ENCODE results near the gene CDRT4.
"Not testable (repeated sequence)": the region's sequence is repeated elsewhere in the genome, so short reads cannot be mapped to it uniquely, and the experiment has no call there.

Gene CDRT4

DNA sequence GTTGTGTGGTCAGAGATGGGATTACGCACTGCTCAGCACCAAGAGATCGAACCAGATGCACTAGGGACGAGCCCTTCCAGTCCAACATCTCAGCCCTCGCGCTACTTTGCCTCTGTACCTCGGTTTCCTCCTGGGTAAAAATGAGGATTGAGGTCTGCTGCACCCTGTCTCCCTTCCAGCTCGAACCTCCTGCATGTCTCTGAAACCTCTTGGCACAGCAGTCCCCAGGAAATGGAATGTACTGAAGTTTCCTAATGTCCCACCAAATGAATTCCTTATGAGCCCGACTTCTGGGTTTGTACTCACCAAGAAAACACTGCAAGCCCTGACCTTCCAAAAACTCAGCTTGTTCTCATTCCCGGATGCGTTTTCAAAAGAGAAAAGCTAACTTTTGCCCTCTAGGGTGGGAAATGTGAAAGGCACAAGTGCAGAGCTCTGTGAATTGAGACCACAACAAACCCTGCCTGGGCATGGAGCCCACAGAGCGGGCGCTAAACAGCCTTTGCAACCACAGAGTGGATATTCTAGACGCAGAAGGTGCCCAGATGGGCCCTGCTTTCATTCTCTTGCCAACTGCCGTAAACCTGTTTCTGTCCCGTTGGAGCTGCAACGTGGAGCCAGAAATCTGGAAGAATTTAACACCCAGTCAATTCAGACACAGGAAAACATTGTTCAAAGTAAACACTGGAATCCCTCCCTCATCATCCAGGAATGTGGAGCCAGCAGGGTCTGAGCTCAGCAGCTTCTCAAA lies 10.3 kb downstream of the CDRT4 start:
- DNase-seq (ENCODE audit: low read depth in 2 of 2), result peak; percentile 92 to 94

DNA sequence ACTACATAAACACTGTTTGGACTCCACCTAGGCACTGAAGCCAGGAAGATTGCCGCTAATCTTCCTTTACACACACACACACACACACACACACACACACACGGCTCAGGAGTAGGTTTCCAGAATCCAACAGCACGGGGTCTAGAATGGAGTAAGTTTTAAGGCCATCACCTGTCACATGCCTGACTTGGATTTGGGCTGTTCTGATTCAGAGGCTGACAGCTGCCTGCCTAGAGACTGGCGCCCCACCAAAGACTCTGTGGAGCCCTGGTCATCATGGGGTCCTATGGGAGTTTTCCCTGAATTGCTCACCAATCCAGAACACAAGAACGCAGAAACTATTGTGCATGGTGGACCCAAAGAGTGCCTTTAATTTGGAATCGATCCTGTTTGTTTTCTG lies 10.9 kb downstream of the CDRT4 start:
- DNase-seq (ENCODE audit: low read depth in 2 of 2), result no peak

DNA sequence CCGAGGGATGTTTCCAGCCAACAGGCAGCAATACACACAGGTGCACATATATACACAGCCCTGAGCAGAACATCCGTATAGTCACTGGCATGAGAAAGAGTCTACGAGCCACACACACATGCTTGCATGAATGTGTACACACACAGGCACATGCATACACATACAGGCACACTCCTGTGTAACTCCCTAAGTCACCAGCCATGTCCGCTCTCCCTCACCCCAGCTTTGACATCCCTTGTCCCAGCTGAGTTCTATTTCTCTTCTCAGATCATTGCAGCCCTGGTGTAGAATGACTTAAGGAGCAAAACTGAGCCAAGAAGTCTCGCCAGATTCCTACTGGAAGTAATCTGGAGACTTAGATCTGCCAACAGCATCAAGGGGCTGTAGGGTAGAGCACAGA lies 13.1 kb downstream of the CDRT4 start:
- no peak for DNase-seq (ENCODE audit: low read depth in 2 of 2)

DNA sequence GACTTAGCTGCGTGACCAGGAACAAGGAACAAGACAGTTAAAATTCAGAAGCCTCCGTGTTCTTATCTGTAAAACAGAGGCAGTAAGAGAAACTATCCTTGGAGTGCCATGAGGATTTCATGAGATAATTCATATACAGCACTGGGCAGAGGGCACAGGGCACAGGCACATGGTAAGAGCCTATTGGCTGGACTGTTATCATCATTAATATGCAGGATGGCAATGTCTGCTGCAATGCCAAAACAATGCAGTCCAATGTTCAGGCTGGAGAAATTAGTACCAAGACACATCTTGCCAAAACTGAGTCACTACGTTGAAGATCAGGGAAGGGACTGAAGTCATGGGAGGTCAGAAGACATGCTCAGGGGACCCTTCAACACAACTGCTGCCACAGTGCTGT lies 13.6 kb downstream of the CDRT4 start:
- DNase-seq (ENCODE audit: low read depth in 2 of 2), result no peak

DNA sequence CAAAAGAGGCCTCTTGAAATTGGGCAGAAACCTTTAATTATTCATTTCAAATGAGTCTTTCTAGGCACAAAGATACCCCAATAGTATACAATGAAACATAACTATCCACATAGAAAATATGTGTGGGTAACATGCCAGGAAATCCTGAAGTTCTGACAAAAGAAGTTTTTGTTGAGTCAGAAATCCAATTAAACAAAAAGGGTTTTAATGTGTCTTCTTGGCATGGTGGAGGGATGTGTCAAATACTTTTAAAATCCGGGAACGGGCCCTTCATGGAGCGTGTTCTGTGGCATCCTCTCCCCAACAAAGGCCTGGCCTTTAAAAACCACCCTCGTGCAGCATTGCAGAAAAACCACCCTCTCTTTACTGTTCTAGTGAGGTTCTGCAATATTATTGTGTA lies 14.2 kb downstream of the CDRT4 start:
- no peak for DNase-seq (ENCODE audit: low read depth in 2 of 2)

DNA sequence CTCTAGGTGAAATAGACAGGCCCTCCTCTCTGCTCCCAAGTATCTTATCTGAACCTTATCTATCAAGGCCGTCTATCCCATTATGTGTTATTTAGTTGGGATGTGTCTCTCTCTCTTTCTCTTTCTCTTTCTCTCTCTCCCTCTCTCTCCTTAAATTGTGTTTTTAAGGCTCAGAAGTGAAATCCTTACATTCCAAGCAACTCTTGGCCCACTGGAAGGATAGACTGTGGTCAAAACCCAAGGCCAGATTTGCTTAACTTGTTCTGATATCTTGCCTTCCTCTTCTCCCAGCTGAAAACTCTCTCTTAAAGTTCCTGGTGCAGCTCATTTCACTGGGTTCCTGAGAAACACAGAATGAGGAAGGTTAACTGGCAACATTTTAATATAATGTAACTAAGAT lies 14.7 kb downstream of the CDRT4 start:
- DNase-seq (ENCODE audit: low read depth in 2 of 2), result no peak

DNA sequence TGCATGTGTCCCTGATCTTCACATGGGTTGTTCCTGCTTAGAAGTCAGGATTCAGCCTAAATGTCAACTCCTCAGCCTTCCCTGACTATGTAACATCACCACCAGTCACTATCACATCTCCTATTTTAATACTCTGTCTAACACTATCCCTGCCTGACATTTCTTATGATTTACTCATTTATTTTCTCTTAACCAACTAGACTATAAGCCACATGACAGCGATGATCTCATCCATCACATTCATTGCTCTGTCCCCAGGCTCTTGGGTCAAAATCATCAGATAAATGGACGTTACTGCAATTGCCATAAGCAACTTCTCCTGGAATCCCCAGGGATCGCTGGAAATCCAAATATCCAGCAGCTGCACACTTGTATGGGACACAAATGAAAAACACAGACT lies 15.7 kb downstream of the CDRT4 start:
- no peak for DNase-seq (ENCODE audit: low read depth in 2 of 2)

DNA sequence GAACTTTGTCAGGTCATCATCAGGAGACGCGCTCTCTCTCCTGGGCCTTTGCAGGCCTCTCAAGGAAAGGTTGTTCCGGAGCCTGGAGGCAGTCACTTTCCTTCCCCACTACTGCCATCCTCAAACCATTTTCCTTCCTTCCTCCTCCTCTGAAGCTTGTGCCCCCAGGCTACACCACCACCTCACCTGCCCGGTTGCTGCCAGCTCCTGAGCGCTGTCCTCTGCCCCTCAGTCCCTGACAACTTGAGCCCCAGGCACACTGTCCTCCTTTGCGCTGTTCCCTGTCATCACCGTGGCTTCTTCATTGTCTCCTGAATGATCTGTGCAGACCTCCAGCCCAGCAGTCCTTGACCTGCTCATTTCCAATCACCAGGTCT lies 18.9 kb downstream of the CDRT4 start:
- no peak for DNase-seq (ENCODE audit: low read depth in 2 of 2)

DNA sequence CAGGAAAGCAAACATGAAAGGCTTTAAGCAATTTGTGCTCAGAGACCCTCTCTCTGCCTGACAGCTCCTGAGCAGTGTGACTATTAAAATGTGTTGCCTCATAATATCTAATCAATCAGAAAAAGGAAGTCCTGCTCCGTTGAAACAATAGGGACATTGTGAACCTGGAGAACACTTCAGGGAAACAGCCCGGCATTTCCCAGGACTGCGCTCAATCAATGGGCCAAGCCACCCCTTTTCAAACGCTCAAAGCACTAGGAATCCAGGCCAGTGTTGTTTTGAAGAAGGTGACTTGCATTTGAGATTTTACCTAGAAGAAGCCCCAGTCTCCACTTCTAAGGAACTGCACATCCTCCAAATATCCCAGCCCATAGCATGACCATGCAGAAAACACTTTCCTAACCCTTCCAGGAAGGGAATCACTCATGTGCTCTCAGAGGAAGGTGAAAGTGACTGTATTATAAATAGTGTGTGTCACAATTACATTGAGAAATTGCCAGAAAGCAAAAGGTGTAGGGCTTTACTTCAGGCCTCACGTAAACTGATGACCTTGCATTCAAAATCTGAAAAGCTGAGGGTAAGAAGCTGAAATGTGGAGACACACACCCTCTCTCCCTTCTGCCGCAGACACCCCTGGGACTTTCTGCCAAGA lies 19.4 kb downstream of the CDRT4 start:
- no peak for DNase-seq (ENCODE audit: low read depth in 2 of 2)

DNA sequence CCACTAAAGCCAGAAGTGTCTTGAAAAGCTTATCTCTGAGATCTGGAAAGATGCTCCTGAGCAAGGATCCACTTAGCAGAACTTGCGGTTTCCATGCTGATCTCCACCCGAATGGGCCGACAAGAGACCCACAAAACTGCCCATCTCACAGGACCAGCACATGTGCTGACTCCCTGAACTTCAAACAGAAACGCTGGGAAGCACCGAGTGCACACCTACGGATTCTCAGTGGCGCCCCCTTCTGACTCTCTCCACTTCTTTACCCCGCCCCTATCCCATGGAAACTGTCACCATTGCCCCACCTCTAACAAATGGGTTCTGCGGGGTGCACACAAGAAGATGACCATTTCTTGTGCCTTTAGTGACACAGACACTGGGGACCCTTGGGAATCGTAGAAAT lies 21.4 kb downstream of the CDRT4 start:
- DNase-seq (ENCODE audit: low read depth in 2 of 2), result no peak

DNA sequence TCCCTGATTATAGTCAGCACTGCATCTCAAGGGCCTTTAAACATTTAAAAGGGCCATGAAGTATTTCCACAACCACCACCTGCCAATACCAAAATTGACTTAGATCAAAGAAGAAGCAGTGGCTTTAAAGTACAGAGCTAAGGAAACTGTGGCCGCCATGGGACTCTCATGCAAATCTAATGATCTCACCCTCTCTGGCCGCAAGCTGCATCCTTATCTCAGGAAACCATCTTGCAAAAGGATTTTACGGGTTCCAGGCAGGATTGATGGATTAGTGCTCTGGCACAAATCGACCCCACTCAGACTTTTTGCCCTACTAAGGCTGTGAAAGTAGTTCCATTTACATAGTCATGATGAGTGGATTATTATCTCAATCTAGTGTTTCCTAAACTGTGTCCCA lies 22.6 kb downstream of the CDRT4 start:
- no peak for DNase-seq (ENCODE audit: low read depth in 2 of 2)

DNA sequence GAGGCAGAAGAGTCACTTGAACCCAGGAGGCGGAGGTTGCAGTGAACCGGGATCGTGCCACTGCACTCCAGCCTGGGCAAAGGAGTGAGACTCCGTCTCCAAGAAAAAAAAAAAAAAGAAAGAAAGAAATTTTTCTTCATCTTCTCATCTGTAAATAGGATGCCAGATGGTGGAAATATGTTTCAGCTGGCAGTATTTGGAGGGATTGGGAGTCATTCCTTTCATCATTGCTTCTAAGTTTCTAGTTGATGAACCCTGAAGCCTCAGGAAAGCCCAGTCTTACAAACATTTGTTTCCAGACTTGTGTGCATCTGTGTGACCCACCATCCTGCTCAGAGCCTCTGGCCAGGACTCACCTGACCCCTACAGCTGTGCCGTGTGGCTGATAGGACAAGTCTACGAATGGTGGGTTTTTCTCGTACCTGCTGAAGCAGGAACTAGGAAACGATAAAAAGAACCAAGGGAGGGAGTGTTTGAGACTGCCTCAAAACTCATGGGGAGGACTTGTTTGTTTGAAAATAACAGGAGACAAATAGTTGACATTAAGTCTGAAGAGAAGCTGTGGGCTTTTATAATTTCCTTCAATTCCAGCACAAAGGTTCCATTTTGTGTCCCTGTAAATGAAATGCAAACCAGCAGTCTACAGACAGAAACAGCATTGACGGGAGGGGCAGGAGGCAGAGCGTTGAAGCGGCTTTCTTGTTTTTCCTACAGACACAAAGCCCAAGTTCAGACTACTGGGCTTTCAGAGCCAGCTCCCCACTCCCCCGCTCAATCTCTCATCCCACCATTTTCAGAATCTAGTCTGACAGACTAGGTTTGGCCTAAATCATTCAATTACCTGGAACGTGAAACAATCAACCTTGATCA lies 24.9 kb downstream of the CDRT4 start:
- DNase-seq (ENCODE audit: low read depth in 2 of 2), result no peak

DNA sequence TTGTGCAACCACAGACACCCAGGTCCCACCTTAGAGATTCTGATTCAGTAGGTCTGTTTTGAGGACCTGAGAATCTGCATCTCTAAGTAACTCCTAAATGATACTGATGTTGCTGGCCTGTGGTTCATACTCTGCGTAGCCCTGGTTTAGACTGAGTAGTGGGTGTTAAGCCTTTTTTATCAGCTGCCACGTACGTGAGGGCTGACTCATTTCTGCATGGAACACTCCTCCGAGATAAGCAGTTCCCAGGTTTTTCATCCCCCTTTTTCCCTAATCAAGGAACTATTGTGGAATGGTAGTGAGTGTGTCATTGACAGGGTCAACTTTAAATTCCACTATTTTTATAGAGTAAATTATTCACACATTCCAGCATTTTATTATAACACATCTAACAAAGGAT lies 26.1 kb downstream of the CDRT4 start:
- DNase-seq (ENCODE audit: low read depth in 2 of 2), result no peak

DNA sequence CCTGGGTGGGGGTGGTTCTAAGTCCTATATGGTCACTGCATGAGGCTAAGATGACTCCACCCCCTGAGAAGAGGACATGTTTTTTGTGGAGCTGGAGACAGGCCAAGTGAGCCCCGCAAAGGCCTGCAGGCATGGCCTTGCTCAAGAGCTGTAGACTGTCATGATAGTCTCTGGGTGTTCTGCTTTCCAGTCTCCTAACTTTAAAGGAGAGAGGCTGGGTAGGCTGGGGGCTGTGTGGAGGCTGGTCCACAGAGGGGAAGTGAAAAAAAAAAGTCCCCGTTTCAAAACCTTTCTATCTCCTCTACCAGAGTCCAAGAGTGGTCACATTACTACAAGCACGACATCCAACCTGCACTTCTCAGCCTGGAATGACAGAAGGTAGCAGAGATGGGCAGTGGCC lies 27.1 kb downstream of the CDRT4 start:
- DNase-seq (ENCODE audit: low read depth in 2 of 2), result no peak

DNA sequence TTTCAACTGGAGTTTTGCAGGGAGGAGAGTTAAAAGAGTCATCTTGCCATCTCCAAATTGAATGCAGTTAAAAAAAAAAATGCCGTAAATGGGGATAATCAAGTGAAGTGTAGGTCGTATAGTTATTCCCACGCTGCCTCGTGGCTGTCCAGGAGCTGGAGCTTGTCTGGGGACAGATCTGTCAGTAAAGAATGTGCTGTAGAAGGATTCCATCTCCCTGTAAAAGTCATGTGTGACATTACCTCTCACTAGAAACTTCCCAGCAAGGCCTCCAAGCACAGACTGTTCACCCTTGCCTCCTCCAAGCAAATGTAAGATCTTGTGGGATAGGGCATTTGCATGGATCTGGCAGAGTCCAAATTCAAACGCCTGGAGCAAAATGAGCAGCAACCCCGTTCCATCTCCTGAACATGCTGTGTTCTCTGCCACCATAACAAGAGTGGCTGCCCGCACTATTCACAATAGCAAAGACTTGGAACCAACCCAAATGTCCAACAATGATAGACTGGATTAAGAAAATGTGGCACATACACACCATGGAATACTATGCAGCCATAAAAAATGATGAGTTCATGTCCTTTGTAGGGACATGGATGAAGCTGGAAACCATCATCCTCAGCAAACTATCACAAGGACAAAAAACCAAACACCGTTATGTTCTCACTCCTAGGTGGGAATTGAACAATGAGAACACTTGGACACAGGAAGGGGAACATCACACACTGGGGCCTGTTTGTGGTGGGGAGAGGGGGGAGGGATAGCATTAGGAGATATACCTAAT lies 28.0 kb downstream of the CDRT4 start:
- DNase-seq (ENCODE audit: low read depth in 2 of 2), result not testable (repeated sequence)

DNA sequence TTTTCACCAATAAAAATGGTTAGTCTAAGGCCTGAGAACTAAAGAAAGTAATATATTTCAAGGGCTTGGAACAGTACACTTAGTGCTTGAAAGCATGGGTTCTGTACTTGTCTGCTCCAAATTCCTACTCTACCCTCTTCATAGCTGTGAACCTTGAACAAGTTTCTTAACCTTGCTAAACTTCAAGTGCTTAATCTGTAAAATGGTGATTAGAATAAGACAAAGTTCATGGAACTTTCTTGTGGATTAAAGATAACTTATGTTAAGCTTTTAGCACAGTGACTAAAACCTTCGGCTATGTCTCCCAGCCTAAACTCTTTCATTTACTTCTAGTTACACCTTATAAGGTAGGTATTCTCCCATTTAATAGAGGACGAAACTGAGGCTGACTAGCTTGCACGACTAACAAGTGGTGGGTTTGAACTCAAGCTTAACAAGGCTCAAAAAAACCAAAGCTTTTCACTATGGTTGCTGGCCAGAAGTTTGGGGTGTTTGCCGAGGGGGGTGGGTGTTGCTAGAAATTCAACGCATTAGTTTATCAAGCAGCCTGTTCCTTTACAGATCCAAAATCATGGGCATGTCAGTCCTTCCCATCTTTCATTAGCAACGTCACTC lies 28.8 kb downstream of the CDRT4 start:
- no peak for DNase-seq (ENCODE audit: low read depth in 2 of 2)

DNA sequence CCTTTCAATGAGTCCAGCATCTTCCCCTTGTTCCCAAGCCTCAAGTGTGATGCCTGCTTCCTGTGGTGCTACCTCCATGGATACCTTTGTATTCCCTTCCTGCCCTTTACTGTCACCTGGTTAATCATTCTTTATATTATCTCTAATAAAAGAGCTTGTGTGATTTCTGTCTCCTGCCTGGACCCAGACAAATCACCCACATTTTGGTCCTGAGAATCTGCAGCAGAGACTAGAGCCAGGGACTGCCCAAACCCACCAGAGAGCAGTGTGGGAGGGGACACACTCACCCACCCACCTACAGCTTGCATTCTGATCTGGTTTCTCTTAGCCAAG lies 30.2 kb downstream of the CDRT4 start:
- no peak for DNase-seq (ENCODE audit: low read depth in 2 of 2)

DNA sequence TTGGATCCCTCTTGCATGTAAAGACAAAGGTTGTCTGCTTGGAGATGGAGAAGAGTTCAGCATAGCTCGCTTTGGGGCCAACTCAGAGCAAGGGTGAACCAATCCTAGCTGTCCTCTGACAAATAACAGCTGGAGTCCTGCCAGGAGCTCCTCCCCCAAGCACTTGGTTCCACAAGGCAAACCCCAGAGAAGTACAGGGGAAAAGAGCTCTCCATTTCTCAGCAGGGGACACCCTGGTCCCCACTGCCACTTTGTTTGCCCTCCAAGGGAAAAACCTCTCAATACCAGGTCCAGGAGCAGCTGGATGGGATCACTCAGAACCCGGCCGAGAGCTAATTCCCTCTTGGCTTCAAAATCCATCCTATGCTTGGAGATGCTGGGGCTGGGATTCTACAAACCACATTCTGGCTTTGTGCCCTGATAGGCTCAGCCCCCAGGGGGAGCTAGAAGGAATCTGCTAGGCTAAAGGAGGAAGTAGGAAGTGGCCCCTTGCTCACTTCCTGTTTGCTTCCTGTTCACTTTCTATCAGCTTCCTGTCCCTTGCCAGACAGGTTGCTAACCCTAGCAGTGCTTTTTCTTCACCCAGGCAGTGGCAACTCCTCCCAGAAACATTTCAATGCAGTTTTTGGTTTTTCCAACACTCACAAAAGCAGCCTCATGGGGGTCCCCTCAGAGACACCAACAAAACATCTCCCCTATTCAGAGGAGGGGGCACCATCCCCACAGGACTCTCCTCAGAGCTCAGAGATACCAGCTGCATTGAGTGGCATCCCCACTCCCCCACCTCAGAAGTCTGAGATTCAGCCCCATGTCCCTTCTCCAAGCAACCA lies 30.7 kb downstream of the CDRT4 start:
- no peak for DNase-seq (ENCODE audit: low read depth in 2 of 2)

DNA sequence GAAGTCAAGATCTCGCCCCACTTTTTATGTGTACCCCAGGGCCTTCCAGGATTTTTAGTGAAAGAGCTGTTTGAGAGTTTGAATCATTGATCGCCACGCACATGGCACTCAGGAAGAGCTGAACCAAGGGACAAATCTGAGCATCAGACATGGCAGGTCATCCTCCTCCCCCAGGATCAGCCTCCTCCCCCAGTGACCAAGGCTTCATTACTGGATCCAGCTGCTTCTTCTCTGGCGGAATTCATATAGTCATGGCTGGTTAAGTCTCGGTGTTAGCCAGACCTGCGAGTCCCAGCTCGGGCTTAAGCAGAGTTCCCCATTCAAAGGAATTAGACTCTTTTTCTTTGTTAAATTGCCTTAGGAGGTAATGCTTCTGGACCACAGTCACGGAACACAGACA lies 32.5 kb downstream of the CDRT4 start:
- DNase-seq (ENCODE audit: low read depth in 2 of 2), result no peak

DNA sequence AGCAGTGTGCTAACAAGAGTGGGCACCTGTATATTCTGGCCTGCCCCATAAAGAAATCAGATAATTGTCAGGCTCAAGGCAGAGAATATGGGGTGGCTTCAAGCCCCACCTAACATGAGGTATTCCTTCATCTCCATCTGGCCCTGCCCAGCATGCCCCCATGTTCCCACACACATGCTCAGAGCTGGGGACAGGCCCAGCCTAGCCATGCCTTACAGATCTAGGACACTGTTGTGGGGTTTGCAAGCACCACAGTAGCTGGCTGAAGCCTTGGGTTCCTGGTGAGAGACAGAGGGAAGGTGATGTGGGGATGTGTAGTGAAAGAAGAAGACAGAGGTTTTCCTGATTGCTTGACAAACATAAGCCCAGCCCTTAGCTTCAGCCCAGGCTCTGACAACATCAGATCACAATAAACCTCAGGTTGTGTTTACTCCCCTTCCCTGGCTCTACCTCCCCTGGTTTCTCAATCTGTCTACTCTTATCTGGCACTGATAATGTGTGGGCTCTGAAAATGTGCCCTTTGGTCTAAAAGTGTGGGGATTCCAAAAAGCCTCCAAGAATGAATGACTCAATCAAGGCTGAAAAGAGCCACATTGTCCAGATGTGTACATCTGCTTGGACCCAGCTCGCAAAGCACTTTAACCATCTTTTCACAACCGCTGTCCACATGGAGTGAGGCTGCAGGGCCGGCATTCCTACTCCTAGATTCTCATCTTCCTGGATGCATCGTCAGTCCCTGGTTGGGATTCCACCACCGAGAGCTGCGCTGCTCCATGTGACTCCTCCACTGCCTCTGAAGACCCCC lies 34.4 kb downstream of the CDRT4 start:
- DNase-seq (ENCODE audit: low read depth in 2 of 2), result no peak

All from fibroblast of skin of left biceps (primary cell).